Measurements from ENCODE around the gene HOMEZ.
A peak's percentile ranks its signal among the peaks of the same experiment; 100 is the strongest.

Gene HOMEZ

GRCh38 chr14:23307687-23308644 is 22.0 kb upstream of the HOMEZ start:
- no peak for DNase-seq

DNA sequence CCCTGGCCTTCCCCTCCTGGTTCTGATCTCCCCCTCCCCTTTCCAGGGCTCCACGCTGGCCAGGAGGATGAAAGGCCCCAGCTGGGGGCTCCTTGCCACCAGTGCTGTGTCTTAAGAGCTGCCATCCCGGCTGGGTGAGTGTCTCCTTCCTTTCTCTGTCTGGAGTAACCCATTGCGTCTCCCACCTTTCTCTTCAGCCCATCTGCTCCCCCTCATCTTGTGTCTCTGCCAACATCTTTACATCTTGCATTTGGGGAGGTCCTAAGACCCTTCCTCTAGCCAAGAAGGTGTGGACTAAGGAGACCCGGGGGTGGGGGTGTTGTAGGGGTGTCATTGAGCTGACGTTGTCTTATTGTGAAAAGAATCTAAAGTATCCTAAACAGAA is 21.2 kb upstream of the HOMEZ start:
- DNase-seq: no peak

DNA sequence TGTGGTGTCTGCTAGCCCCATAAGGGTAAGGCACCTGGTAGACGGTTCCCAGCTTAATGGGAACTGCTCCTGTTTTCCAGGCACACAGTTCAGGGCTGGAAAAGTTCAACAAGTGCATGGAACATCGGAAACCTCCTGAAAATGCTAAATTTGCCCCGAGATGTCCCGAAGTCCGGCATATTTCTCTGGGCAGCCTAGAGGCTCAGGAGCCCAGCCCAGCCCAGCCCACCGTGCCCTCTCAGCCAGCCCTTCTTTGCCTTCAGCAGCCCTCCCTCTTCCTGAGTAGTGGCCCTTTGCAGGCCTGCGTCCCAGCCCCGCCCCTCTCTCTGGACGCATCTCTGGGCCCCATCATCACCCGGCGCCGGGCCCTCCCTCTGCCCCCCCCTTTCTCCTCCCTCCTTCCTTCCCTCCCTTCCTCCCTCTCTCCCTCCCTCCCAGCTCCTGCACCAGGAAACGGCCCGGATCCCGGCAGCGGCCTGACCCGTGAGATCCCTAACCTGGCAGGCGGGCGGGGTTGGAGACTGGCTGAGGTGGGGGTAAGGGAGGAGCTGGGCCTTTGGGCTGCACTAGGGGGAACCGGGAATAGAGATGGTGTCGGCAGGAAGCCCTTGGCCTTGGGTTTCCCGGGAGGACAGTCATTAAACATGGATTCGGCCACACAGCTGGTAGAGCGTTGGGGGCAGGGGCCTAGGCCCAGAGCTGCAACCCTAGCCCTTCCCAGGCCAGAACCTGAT is 20.6 kb upstream of the HOMEZ start, which contains the start of gene BCL2L2:
TSS of gene BCL2L2 (plus strand) at position 422 of the 734 bp plus-strand sequence. CDS start 935 bp downstream, outside the sequence.
- DNase-seq: no peak

DNA sequence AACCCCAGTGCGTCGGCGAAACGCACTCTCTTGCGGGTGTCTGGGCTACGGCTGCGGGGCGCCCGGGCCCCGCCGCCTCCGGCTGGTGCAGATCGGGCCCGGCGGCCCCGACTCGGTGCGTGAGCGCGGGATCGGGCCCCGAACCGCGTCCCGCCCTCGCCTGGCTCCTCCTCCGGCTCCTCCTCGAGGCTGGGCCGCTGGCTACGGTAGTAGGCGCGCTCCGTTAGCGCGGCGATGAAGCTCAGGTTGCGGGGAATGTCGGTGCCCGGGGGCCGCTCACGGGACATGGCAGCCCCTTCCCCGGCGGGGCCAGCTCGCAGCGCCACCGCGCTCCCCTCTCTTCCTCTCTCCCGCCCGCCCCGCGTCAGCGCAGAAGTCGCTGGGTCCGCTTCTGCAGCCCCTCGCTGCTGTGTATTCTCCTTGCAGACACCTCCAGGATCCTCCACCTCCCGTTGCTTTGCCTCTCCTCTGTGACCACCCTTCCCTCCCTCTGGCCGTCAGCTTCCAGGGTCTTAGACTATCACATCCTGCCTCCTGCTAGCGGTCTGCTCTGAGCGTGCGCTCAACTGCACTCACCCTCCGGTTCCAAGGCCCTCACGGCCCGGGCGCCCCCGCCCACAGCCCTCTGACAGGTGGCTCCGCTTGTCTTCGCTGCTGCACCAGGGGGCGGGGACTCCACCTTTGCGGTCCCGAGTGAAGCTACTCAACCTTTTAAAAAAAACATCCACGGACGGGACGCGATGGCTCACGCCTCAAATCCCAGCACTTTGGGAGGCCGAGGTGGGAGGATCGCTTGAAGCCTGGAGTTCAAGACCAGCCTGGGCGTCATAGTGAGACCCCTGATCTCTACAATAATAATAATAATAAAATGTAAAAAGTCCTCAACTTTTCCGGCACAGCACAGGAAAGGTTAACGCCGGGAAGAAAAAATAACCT is 16.6 kb upstream of the HOMEZ start, which contains the start of gene PPP1R3E:
TSS of gene PPP1R3E (minus strand) at position 570 of the 936 bp plus-strand sequence. CDS start at position 287, 283 bp downstream.
- peak; percentile 86 for DNase-seq

- DNase-seq: no peak
Measured at GRCh38 chr14:23301969-23302289, 16.0 kb upstream of the HOMEZ start.

GRCh38 chr14:23301288-23301968 is 15.5 kb upstream of the HOMEZ start:
- DNase-seq: peak; percentile 98

GRCh38 chr14:23300687-23301223 is 14.8 kb upstream of the HOMEZ start:
- no peak for DNase-seq

DNA sequence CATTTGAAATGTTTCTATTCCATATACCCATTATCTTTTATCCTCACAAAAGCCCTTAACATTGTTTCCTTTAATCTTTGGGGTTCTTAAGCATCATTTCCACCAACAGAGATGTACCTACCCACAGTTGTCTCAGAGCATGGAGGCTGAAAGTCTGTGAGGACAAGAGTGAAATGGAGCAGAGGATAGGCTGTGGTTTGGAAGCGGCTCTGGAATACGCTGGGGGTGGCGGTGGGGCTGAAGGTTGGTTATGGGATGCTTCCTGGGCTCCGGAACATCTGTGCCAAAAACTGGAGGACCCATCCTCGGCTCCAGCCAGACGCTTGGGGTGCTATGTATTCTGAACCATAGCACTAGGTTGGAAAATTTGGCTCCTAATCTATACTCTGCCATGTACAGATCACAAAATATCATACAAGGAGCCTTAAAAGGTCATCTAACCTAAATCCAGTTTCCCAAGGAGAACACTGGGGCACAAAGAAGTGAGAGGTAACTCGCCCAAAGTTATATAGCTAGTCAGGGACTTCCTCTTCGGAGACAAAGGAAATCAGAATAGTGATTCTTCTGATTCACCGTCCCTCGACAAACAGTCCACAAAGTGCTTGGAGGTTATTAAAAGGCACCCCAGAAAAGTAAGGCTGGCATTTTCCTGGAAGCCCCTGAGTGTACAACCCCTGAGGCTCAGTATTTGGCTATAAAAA is 14.2 kb upstream of the HOMEZ start:
- no peak for DNase-seq

DNA sequence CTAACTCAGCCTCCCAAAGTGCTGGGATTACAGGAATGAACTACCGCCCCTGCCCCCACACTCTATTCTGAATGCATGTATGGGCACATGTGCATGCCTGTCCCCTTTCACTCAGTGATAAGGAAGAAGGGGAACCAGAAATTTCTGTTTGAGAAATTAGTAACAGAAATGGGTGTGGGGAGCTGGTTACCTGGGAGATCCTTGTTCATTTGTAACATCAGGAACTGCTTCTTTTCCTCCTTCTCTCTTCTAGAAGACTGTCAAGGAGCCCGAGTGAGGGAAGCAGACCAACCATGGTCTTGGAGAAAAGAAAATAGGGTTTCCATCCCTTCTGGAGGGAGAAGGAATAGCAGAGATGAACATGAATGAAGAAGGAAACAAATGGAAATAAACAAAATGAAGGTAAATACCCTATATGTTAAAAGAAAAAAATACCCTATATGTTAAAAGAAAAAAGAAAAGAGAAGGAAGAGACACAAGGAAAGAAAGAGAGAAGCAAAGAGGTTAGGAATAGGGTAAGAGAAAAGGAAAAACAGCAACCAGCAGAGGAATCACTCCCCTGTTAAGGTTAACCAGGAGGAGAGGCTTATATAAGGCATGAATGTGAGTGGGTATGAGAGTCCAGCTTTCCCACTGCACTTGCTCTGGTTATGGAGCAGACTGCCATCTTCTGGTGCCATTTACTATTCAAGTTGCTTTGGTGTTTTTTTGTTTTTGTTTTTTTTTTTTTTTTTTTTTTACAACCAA is 13.5 kb upstream of the HOMEZ start:
- DNase-seq: peak; percentile 36

- no peak for DNase-seq
Measured at GRCh38 chr14:23297611-23298277, 11.8 kb upstream of the HOMEZ start.

GRCh38 chr14:23297096-23297495 is 11.2 kb upstream of the HOMEZ start:
- no peak for DNase-seq

DNA sequence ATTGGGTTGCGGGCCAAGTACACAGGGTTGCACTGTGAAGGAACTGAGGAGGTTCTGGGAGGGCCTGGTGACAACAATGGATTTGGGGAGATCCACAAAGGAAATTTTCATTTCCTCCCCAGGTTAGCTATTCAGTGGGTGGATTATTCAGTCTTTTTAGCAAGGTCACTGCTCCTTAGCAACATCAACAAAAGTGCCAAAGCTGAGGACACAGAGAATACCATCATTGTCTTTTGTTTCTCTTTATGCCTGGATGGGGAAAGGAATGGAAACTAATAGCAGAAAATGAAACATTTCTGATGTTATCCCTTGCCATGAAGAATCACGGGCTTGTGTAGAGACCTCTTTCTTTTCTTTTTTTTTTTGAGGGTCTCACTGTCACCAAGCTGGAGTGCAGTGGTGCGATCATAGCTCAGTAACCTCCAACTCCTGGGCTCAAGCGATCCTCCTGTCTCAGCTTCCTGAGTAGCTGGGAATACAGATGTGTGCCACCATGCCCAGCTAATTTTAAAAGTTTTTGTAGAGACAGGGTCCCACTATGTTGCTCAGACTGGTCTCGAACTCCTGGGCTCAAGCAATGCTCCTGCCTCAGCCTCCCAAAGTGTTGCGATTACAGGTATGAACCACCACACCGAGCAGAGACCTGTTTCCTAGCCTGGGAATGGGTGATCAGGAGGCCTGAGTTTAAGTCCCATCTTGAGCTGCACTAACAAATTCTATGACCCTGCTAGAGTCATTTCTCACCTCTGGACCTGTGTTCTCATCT is 10.3 kb upstream of the HOMEZ start:
- no peak for DNase-seq

- DNase-seq: peak; percentile 63
Measured at GRCh38 chr14:23294734-23295561, 9.0 kb upstream of the HOMEZ start.

DNA sequence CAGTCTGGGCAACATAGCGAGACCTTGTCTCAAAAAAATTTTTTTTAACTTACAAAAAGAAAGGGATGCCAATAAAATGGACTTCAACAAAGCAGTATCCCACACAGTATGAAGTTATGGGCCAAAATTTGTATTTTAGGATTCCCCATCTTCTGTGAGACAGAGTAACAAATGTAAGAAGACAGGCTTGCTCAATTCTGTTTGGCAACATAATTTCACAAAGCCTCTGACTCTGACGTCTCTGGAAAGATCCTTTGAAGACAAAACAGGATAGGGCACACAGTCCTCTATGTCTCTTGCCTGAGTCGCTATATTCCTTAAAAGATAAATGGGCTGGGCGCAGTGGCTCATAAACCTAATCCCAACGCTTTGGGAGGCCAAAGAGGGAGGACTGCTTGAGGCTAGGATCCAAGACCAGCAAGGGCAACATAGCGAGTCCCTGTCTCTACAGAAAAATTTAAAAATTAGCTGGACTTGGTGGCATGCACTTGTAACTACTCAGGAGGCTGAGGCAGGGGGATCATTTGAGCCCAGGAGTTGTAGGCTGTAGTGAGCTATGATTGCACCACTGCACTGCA is 1.1 kb upstream of the HOMEZ start:
- no peak for DNase-seq

- DNase-seq: peak; percentile 2
Measured at GRCh38 chr14:23285530-23286019, 357 bp downstream of the HOMEZ start.

- DNase-seq: no peak
Measured at GRCh38 chr14:23284654-23285529, 1.0 kb downstream of the HOMEZ start.
